ENCODE data around the gene ATAD3B.
"Not testable (repeated sequence)": the region's sequence is repeated elsewhere in the genome, so short reads cannot be mapped to it uniquely, and the experiment has no call there.

Gene ATAD3B

GRCh38 chr1:1460540-1461130 lies 10.9 kb upstream of the ATAD3B start:
- TF ChIP-seq MAX (IDR thresholded peaks at IDR 0.05; ENCODE audit: low read depth, low read length) (no peak), CTCF (IDR thresholded peaks at IDR 0.05; ENCODE audit: low read depth, low read length) (no peak), POLR2A (IDR thresholded peaks at IDR 0.05; ENCODE audit: extremely low read depth, insufficient read length) (no peak), MYC (IDR thresholded peaks at IDR 0.05; ENCODE audit: low read depth, low read length) (no peak)

GRCh38 chr1:1461721-1462317 lies 9.7 kb upstream of the ATAD3B start:
- no peak for DNase-seq (ENCODE audit: low read depth)
- no peak overlapping the region for H3K4me3 ChIP-seq (ENCODE audit: low read depth, low read length)
- TF ChIP-seq MYC (IDR thresholded peaks at IDR 0.05; ENCODE audit: low read depth, low read length) (no peak), MAX (IDR thresholded peaks at IDR 0.05; ENCODE audit: low read depth, low read length) (no peak), CTCF (IDR thresholded peaks at IDR 0.05; ENCODE audit: low read depth, low read length) (no peak), POLR2A (IDR thresholded peaks at IDR 0.05; ENCODE audit: extremely low read depth, insufficient read length) (no peak)

More at GRCh38 chr1:1460540-1461130, 10.9 kb upstream of the ATAD3B start:
- no peak for DNase-seq (ENCODE audit: low read depth)
- H3K4me3 ChIP-seq (ENCODE audit: low read depth, low read length), result no peak overlapping the region

GRCh38 chr1:1462318-1462966 lies 9.1 kb upstream of the ATAD3B start:
- TF ChIP-seq MAX (IDR thresholded peaks at IDR 0.05; ENCODE audit: low read depth, low read length), result no peak
- TF ChIP-seq POLR2A (IDR thresholded peaks at IDR 0.05; ENCODE audit: extremely low read depth, insufficient read length), result no peak
- TF ChIP-seq CTCF (IDR thresholded peaks at IDR 0.05; ENCODE audit: low read depth, low read length), result no peak
- no peak for TF ChIP-seq MYC (IDR thresholded peaks at IDR 0.05; ENCODE audit: low read depth, low read length)
- DNase-seq (ENCODE audit: low read depth), result no peak
- no peak overlapping the region for H3K4me3 ChIP-seq (ENCODE audit: low read depth, low read length)

- no peak for DNase-seq (ENCODE audit: low read depth)
- no peak for TF ChIP-seq MAX (IDR thresholded peaks at IDR 0.05; ENCODE audit: low read depth, low read length)
- H3K4me3 ChIP-seq (ENCODE audit: low read depth, low read length), result no peak overlapping the region
Observed at GRCh38 chr1:1463312-1463711, 8.3 kb upstream of the ATAD3B start.

- DNase-seq (ENCODE audit: low read depth), result peak; percentile 68
- H3K4me3 ChIP-seq (ENCODE audit: low read depth, low read length), result not testable (repeated sequence)
Observed at GRCh38 chr1:1468196-1468985, 3.2 kb upstream of the ATAD3B start.

GRCh38 chr1:1470626-1471388 lies 758 bp upstream of the ATAD3B start:
- TF ChIP-seq POLR2A (IDR thresholded peaks at IDR 0.05; ENCODE audit: extremely low read depth, insufficient read length) (no peak), CTCF (IDR thresholded peaks at IDR 0.05; ENCODE audit: low read depth, low read length) (no peak), MYC (IDR thresholded peaks at IDR 0.05; ENCODE audit: low read depth, low read length) (no peak), MAX (IDR thresholded peaks at IDR 0.05; ENCODE audit: low read depth, low read length) (no peak)
- peak overlapping the region; percentile 93 for H3K4me3 ChIP-seq (ENCODE audit: low read depth, low read length)
- peak; percentile 24 for DNase-seq (ENCODE audit: low read depth)

- not testable (repeated sequence) for DNase-seq (ENCODE audit: low read depth)
- peak overlapping the region; percentile 97 for H3K4me3 ChIP-seq (ENCODE audit: low read depth, low read length)
Observed at GRCh38 chr1:1472053-1472876, 700 bp downstream of the ATAD3B start.

- not testable (repeated sequence) for DNase-seq (ENCODE audit: low read depth); H3K4me3 ChIP-seq (ENCODE audit: low read depth, low read length)
Observed at GRCh38 chr1:1476011-1476410, 4.4 kb downstream of the ATAD3B start.

Measured in NB4 (cell line).